Measurements from ENCODE around the gene CCNI2. TPM values are rescaled to one million over a fixed set of nuclear protein-coding genes. Genes with fewer than 3 reads are reported as not detected.

The CCNI2 gene
- total and polyA plus RNA-seq, 12 donors, result 0.01 to 0.75 (median 0.09) TPM; not detected in 7

- H3K36me3 ChIP-seq, result peaks cover 0 to 37% (median 0%) of the 10 kb centered on the region in 9 donors
- DNase-seq, result no peak
- H3K4me1 ChIP-seq, result peaks cover 0 to 21% (median 17%) of the 10 kb centered on the region in 9 donors
- no peaks in the 10 kb centered on the region for H3K27me3 ChIP-seq
- TF ChIP-seq CTCF (IDR thresholded peaks at IDR 0.05), result no peak
- 83 to 93% methylated on average over 2 of the region's 2 CpGs for WGBS, 2 donors
- intact Hi-C loops (cut with DNase I), result no loop called here
- H3K4me3 ChIP-seq, result no peak overlapping the region
- no peaks in the 10 kb centered on the region for H3K9me3 ChIP-seq
- H3K27ac ChIP-seq, result no peak overlapping the region
- no peak for ATAC-seq
Observed at GRCh38 chr5:132733499-132734148, 13.6 kb upstream of the CCNI2 start.

GRCh38 chr5:132734687-132735086, 12.5 kb upstream of the CCNI2 start:
- no peak overlapping the region for H3K27ac ChIP-seq
- H3K4me3 ChIP-seq, result no peak overlapping the region
- no peak for TF ChIP-seq CTCF (IDR thresholded peaks at IDR 0.05)
- DNase-seq, result no peak
- peaks cover 0 to 37% (median 0%) of the 10 kb centered on the region in 9 donors for H3K36me3 ChIP-seq
- H3K27me3 ChIP-seq, result peaks cover 0 to 5% (median 0%) of the 10 kb centered on the region in 7 donors
- H3K4me1 ChIP-seq, result peaks cover 0 to 21% (median 17%) of the 10 kb centered on the region in 9 donors
- no peak for ATAC-seq
- H3K9me3 ChIP-seq, result no peaks in the 10 kb centered on the region
- 72 to 90% methylated on average over 2 of the region's 2 CpGs for WGBS, 2 donors
- intact Hi-C loops (cut with DNase I), result loop anchor here in 3 of 10 donors (5.0 kb wide), 3 partner anchors 38 to 88 kb away; partner anchors contain the start of gene SEPTIN8 (in 1 of the 3)

- 1% methylated on average over 81 of the region's 81 CpGs for WGBS, 2 donors
- intact Hi-C loops (cut with DNase I), result loop anchor here in 3 of 10 donors (5.0 kb wide), 3 partner anchors 35 to 85 kb away; partner anchors contain the start of gene SEPTIN8 (in 1 of the 3)
- Histone ChIP-seq H3K4me3 (peak within 1 kb of the TSS; percentile 63 to 99 (median 84)), H3K9me3 (no peaks in the 10 kb centered on the region), H3K36me3 (peaks cover 0 to 21% (median 0%) of the 10 kb centered on the region in 9 donors), H3K27me3 (peaks cover 0 to 11% (median 0%) of the 10 kb centered on the region in 7 donors), H3K4me1 (peaks cover 0 to 21% (median 17%) of the 10 kb centered on the region in 9 donors), H3K27ac (peak within 1 kb of the TSS in 9 of 10 donors; percentile 50 to 82 (median 72))
- TF ChIP-seq CTCF (IDR thresholded peaks at IDR 0.05), result peak in 2 of 9 donors; percentile 26 to 35
- DNase-seq, result peak; percentile 95 to 99
- ATAC-seq, result peak; percentile 99 to 100 (median 100)
Observed at GRCh38 chr5:132736853-132737833, 10.1 kb upstream of the CCNI2 start, which contains the start of gene KIF3A. KIF3A (minus strand) TSS chr5:132737546; CDS start chr5:132737419, 127 bp downstream.
